Fibroblast of lung (primary cell): ENCODE data around the gene SLC30A7. TPM values are rescaled to one million over a fixed set of nuclear protein-coding genes. Genes with fewer than 3 reads are reported as not detected.

ENCODE experiments used
- DNase-seq, 2 donors: peaks; one replicate each; pipeline versions ENCODE4 v3.0.0 to v3.0.0-alpha.2; 2010; ENCODE audit warnings: low read depth in 2 of 2
- H2AFZ ChIP-seq: 2 replicates; pipeline ENCODE4 v1.5.1; 2012; ENCODE audit warnings: low read length, control low read depth, inconsistent platforms
- H3K27ac ChIP-seq: 2 replicates; pipeline ENCODE4 v1.5.1; 2011; ENCODE audit warnings: low read length, control low read depth; ENCODE audit not compliant: insufficient read depth
- H3K27me3 ChIP-seq: 2 replicates; pipeline ENCODE4 v1.5.1; 2011; ENCODE audit warnings: mild to moderate bottlenecking, low read length; ENCODE audit not compliant: control insufficient read depth, insufficient read depth
- H3K36me3 ChIP-seq: 2 replicates; pipeline ENCODE4 v1.5.1; 2011; ENCODE audit warnings: low read length; ENCODE audit not compliant: control insufficient read depth, insufficient read depth
- H3K4me1 ChIP-seq: 2 replicates; pipeline ENCODE4 v1.5.1; 2011; ENCODE audit warnings: low read length; ENCODE audit not compliant: control insufficient read depth, insufficient read depth; ENCODE audit errors: extremely low read depth
- H3K4me2 ChIP-seq: 2 replicates; pipeline ENCODE4 v1.5.1; 2011; ENCODE audit warnings: low read length, control low read depth; ENCODE audit not compliant: insufficient read depth; ENCODE audit errors: extremely low read depth
- H3K4me3 ChIP-seq, 4 experiments: fragments of 200-600 bp in 1 of 4; sonication (generic) in 1 of 4; replicated peaks in 1 of 4; 2 replicates each; pipeline ENCODE4 v1.5.1; 2011 to 2016; ENCODE audit warnings: low read length in 4 of 4, low read depth in 3 of 4, mild to moderate bottlenecking in 3 of 4, control low read depth in 2 of 4, inconsistent platforms in 1 of 4, mixed read lengths in 1 of 4; ENCODE audit not compliant: insufficient read depth in 1 of 4; ENCODE audit errors: control extremely low read depth in 1 of 4
- H3K79me2 ChIP-seq: 2 replicates; pipeline ENCODE4 v1.5.1; 2012; ENCODE audit warnings: mild to moderate bottlenecking, low read length, inconsistent platforms; ENCODE audit not compliant: control insufficient read depth, insufficient read depth
- H3K9ac ChIP-seq: 2 replicates; pipeline ENCODE4 v1.5.1; 2011; ENCODE audit warnings: mild to moderate bottlenecking, low read length, control low read depth; ENCODE audit not compliant: insufficient read depth
- H3K9me3 ChIP-seq: 2 replicates; pipeline ENCODE4 v1.5.1; 2012; ENCODE audit warnings: low read depth, low read length; ENCODE audit not compliant: control insufficient read depth, insufficient read depth
- H4K20me1 ChIP-seq: 2 replicates; pipeline ENCODE4 v1.5.1; 2011; ENCODE audit warnings: low read length; ENCODE audit not compliant: control insufficient read depth, insufficient read depth; ENCODE audit errors: extremely low read depth
- CTCF ChIP-seq, 2 donors: IDR thresholded peaks in 1 of 2; conservative IDR thresholded peaks in 1 of 2; 1 replicate in 1 of 2; 2 replicates in 1 of 2; pipeline ENCODE4 v1.5.1; 2011 to 2012; ENCODE audit warnings: low read length in 2 of 2, control low read depth in 1 of 2, inconsistent platforms in 1 of 2, low read depth in 1 of 2, mild to moderate bottlenecking in 1 of 2
- EZH2 ChIP-seq: IDR thresholded peaks from 2 replicates; pipeline ENCODE4 v1.5.1; 2012; ENCODE audit warnings: low read length, control low read depth, mild to moderate bottlenecking; ENCODE audit errors: missing control alignments
- polyA plus RNA-seq, 2 donors: library from polyadenylated mRNA; depleted of rRNA in 1 of 2; stranded (reverse) in 1 of 2; unstranded in 1 of 2; fragments of >200 nt; gene quantifications; 2 replicates each; pipeline ENCODE4 v1.2.1, GENCODE V29; 2011 to 2012; ENCODE audit warnings: missing spikeins in 1 of 2
- total RNA-seq: library from RNA; depleted of rRNA; stranded (reverse); fragments of >200 nt; gene quantifications from 2 replicates; pipeline ENCODE4 v1.2.1, GENCODE V29; 2014

SLC30A7 gene
- total and polyA plus RNA-seq, 2 donors (not counting 1 experiment from before 2014, with no cell fraction given), result 23.1 to 37.4 TPM

GRCh38 chr1:100953960-100954730 lies 58.3 kb downstream of the SLC30A7 start:
- Histone ChIP-seq H3K27me3 (no peaks in the 10 kb centered on the region), H3K4me2 (no peak overlapping the region), H3K9ac (no peak overlapping the region), H3K4me3 (no peak overlapping the region), H3K36me3 (no peaks in the 10 kb centered on the region), H3K79me2 (no peaks in the 10 kb centered on the region), H3K27ac (no peak overlapping the region), H3K9me3 (no peaks in the 10 kb centered on the region), H2AFZ (no peak overlapping the region), H3K4me1 (peaks cover 6% of the 10 kb centered on the region), H4K20me1 (no peaks in the 10 kb centered on the region)
- TF ChIP-seq EZH2 (no peak), CTCF (conservative IDR thresholded peaks at IDR 0.05 in 1 of 2, IDR thresholded peaks at IDR 0.05 in 1 of 2; ENCODE audit: low read depth in 1 of 2, low read length in 2 of 2) (no peak)
- DNase-seq, result no peak

- H3K9me3 ChIP-seq, result no peaks in the 10 kb centered on the region
- peak overlapping the region; percentile 24 for H3K27ac ChIP-seq
- H4K20me1 ChIP-seq, result no peaks in the 10 kb centered on the region
- no peaks in the 10 kb centered on the region for H3K79me2 ChIP-seq
- H2AFZ ChIP-seq, result no peak overlapping the region
- TF ChIP-seq EZH2 (no peak), CTCF (conservative IDR thresholded peaks at IDR 0.05 in 1 of 2, IDR thresholded peaks at IDR 0.05 in 1 of 2; ENCODE audit: low read depth in 1 of 2, low read length in 2 of 2) (no peak)
- DNase-seq, result peak; percentile 87 to 91
- H3K27me3 ChIP-seq, result no peaks in the 10 kb centered on the region
- no peak overlapping the region for H3K9ac ChIP-seq
- H3K36me3 ChIP-seq, result no peaks in the 10 kb centered on the region
- peak overlapping the region; percentile 83 for H3K4me2 ChIP-seq
- H3K4me1 ChIP-seq, result peaks cover 6% of the 10 kb centered on the region
- H3K4me3 ChIP-seq, result peak overlapping the region in 1 of 4 experiments; percentile 20
Measured at GRCh38 chr1:100955322-100955721, 59.4 kb downstream of the SLC30A7 start.

- Histone ChIP-seq H3K4me1 (no peaks in the 10 kb centered on the region), H3K9ac (no peak overlapping the region), H3K4me2 (no peak overlapping the region), H3K4me3 (no peak overlapping the region), H3K36me3 (no peaks in the 10 kb centered on the region), H2AFZ (no peak overlapping the region), H3K27ac (no peak overlapping the region), H4K20me1 (no peaks in the 10 kb centered on the region), H3K27me3 (no peaks in the 10 kb centered on the region), H3K9me3 (no peaks in the 10 kb centered on the region), H3K79me2 (no peaks in the 10 kb centered on the region)
- peak in 1 of 2 donors; percentile 6 for DNase-seq
- no peak for TF ChIP-seq CTCF (conservative IDR thresholded peaks at IDR 0.05 in 1 of 2, IDR thresholded peaks at IDR 0.05 in 1 of 2; ENCODE audit: low read depth in 1 of 2, low read length in 2 of 2)
- no peak for TF ChIP-seq EZH2
Measured at GRCh38 chr1:100959502-100960060, 63.7 kb downstream of the SLC30A7 start.
